ENCODE results near the gene PRRG3.
A peak's percentile ranks its signal among the peaks of the same experiment; 100 is the strongest.

DNA sequence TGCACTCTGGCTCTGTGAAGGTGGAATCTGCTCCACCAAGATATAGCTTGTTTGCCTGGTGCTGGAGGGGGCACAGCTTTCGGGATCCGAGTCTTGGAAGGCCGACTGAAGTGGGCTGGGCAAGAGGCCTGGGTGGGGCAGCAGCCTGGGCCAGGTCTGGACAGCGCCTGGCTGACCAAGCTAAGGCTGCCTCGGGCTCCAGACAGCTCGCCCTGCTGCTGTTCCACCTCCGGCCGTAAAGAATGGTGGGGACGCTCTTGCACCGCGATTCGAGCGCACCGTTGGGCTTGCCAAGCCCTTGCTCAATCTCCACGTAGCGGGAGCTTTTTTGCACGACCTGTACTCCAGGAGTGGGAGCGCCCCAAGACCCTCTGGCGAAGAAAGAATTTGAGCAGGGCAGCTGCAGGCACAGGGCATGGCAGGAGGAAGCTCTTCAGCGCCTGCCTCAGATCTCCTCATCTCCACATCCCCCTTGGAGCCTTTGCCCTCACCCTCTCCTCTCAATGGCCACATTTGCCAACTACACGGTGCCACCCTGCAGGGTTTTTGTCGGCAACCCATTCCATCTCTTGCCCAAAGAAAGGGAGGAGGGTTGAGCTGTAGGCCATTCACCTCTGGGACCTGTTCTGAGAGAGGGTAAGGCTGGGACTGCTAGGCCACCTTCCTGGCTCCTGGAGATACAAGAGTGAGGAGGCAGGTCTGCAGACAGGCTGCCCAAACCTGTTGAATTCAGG, 58.2 kb downstream of the PRRG3 start:
- TF ChIP-seq POLR2A (IDR thresholded peaks at IDR 0.05) (no peak), POLR2AphosphoS5 (IDR thresholded peaks at IDR 0.05) (no peak)
- TF ChIP-seq, protein P1, sequence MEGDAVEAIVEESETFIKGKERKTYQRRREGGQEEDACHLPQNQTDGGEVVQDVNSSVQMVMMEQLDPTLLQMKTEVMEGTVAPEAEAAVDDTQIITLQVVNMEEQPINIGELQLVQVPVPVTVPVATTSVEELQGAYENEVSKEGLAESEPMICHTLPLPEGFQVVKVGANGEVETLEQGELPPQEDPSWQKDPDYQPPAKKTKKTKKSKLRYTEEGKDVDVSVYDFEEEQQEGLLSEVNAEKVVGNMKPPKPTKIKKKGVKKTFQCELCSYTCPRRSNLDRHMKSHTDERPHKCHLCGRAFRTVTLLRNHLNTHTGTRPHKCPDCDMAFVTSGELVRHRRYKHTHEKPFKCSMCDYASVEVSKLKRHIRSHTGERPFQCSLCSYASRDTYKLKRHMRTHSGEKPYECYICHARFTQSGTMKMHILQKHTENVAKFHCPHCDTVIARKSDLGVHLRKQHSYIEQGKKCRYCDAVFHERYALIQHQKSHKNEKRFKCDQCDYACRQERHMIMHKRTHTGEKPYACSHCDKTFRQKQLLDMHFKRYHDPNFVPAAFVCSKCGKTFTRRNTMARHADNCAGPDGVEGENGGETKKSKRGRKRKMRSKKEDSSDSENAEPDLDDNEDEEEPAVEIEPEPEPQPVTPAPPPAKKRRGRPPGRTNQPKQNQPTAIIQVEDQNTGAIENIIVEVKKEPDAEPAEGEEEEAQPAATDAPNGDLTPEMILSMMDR (IDR thresholded peaks at IDR 0.05) = peak; percentile 70 to 88 (median 80)

Data from breast epithelium (tissue), 3 donors.